ENCODE measurements around the gene ANO7. TPM values are rescaled to one million over a fixed set of nuclear protein-coding genes. Genes with fewer than 3 reads are reported as not detected.

The ANO7 gene
- total RNA-seq, 1 donor from 2014 or later: 0.35 TPM

Other genes starting within 250 kb of the ANO7 start
- 8.0 TPM for gene SNED1, start 190.1 kb upstream of the ANO7 start, total RNA-seq
- gene MTERF4, start 86.4 kb upstream of the ANO7 start, total RNA-seq: 23.8 TPM
- gene PASK, start 39.2 kb upstream of the ANO7 start, total RNA-seq: 3.2 TPM
- 66.0 TPM for gene PPP1R7, start 38.2 kb upstream of the ANO7 start, total RNA-seq
- gene HDLBP, start 127.0 kb downstream of the ANO7 start, total RNA-seq: 373 TPM
- gene SEPTIN2, start 127.2 kb downstream of the ANO7 start, total RNA-seq: 139 TPM
- 14.0 TPM for gene FARP2, start 167.6 kb downstream of the ANO7 start, total RNA-seq